MG63 (cell line): ENCODE data around the gene SLC35F3. TPM values are rescaled to one million over a fixed set of nuclear protein-coding genes. Genes with fewer than 3 reads are reported as not detected.
"Not testable (repeated sequence)": the region's sequence is repeated elsewhere in the genome, so short reads cannot be mapped to it uniquely, and the experiment has no call there.

Experiments
- DNase-seq: peaks from one replicate; pipeline ENCODE4 v3.0.0-alpha.2; 2020
- H3K27me3 ChIP-seq: fragments of 250-450 bp; sonication (Bioruptor Pico); 2 replicates; pipeline ENCODE4 v1.5.1; 2020; ENCODE audit warnings: mild to moderate bottlenecking, moderate library complexity
- H3K36me3 ChIP-seq: fragments of 250-450 bp; sonication (Bioruptor Pico); 2 replicates; pipeline ENCODE4 v1.5.1; 2020; ENCODE audit warnings: mild to moderate bottlenecking, moderate library complexity
- H3K4me3 ChIP-seq: fragments of 250-450 bp; sonication (Bioruptor Pico); 2 replicates; pipeline ENCODE4 v1.5.1; 2020; ENCODE audit warnings: mild to moderate bottlenecking, moderate library complexity
- H3K9me3 ChIP-seq: fragments of 250-450 bp; sonication (Bioruptor Pico); 2 replicates; pipeline ENCODE4 v1.5.1; 2020; ENCODE audit warnings: mild to moderate bottlenecking, moderate library complexity
- total RNA-seq: library from RNA; depleted of rRNA; stranded (reverse); fragments of >200 nt; shearing (Covaris generic); gene quantifications from 2 replicates; pipeline ENCODE4 v1.2.3, GENCODE V29; 2014; ENCODE audit warnings: low replicate concordance

Gene SLC35F3
- total RNA-seq, 1 experiment from 2014 or later: 2.5 TPM

DNA sequence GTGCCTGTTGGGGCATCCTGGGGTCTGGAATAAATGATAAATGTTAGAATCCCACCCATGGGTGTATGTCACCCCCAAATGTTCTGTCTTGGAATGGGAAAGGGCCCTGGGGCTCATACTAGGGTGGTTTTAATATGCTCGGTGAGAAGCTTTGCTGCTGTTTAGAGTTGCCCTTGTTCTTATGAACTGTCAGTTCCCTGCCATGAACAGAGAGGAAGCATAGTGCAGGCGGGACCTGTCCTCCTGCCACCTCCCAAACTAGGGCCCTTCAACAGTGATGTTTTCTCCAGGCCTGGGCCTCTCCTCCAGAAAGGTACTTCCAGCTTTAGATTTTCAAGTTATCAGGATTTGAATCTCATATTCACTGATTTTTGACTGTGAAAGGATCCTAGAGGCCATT, 388.1 kb downstream of the SLC35F3 start:
- peaks cover 8% of the 10 kb centered on the region for H3K9me3 ChIP-seq
- no peaks in the 10 kb centered on the region for H3K36me3 ChIP-seq
- DNase-seq: no peak
- H3K27me3 ChIP-seq: no peaks in the 10 kb centered on the region; the same call in none of the 2 replicates
- H3K4me3 ChIP-seq: no peak overlapping the region

DNA sequence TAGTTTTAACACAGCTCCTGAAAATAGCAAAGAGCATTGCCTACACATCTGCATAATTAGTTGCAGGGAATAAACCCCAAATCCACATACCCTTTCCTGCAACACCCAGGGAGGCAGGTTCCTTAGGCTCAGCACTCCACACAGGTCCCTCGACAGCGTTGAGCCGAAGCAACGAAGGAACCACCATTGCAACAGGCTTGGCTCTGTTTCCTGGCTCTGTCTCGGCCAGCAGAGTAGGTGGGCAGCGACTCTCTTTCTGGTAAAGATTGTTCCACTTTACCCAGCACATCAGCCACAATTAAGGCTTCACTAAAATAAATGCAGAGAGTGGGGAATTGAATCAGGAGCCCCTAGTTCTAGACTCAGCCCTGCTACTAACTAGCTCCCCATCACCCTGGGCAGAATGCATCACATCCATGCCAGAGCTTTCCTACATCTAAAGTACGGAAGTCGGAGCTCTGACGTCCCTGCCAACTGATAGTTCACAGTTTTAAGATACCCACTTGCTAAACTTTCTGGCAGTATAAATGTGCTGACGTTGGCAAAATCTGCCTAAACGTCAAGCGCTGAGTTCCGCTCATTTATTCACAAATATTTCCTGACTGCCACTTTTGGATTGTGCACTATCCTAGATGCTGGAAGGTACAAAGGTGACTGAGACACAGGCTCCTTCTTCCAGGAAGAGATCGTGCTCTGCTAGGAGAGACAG, 389.8 kb downstream of the SLC35F3 start:
- no peak overlapping the region for H3K4me3 ChIP-seq
- H3K27me3 ChIP-seq: peaks cover 3% of the 10 kb centered on the region
- no peak for DNase-seq
- H3K9me3 ChIP-seq: peaks cover 8% of the 10 kb centered on the region
- no peaks in the 10 kb centered on the region for H3K36me3 ChIP-seq

DNA sequence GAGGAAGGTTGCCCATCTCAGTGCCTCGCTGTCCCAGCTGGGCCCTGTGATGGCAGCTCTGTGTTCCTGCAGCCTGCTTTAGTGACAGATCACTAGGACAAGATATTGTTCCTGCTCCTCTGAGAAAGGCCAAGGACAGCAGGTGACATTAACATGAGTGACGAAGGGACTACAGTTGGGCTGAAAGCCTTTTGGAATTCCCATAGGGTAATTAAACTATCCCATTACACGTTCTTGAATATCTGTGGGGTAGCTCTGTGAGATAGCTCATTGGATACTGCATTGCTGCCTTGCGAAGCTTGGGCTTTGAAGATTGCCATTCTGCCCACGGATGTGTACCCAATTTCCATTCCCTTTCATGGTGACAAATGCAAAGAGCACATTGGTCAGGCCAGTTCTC, 390.6 kb downstream of the SLC35F3 start:
- H3K27me3 ChIP-seq: peaks cover 3% of the 10 kb centered on the region
- H3K4me3 ChIP-seq: no peak overlapping the region
- H3K9me3 ChIP-seq: peaks cover 3% of the 10 kb centered on the region
- no peaks in the 10 kb centered on the region for H3K36me3 ChIP-seq
- DNase-seq: no peak

DNA sequence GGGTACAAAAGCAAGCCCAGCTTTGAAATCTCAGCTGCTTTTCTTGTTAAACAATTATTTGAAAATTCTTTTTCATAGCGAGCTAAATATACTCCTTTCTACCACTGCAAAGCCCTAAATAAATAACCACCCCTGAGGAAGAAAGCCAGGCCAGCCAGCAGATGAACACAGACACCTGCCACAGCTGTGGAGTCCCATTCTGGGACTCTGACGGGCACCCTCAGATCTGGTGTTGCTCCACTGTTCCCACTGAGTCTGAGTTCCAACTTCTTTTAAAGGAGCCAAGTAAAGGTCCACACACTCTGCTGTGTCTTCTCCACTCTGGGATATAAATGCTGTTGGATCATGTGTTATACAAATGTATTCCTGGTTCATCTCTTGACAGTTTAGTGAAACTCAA, 391.1 kb downstream of the SLC35F3 start:
- Histone ChIP-seq H3K9me3 (no peaks in the 10 kb centered on the region; the same call in 1 of the 2 replicates), H3K4me3 (no peak overlapping the region), H3K36me3 (no peaks in the 10 kb centered on the region), H3K27me3 (peaks cover 3% of the 10 kb centered on the region)
- no peak for DNase-seq

DNA sequence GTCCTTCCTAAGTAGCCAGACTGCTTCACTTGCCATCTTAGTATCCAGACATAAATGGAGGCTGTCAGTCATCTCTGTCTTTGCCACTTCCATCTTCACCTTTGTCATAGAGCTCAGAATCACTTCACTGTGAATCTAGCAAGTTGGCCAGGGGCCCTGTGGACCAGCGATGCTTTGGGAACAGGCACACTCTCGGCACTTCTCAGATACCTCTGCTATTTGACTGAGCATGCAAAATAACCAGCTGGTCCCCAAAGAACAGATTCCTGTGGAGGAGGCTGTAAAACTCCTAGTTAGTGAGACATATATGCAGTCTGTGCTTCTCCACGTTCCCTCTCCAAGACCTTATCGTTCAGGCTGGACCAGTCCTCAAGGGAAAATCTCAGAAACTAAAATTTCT, 392.0 kb downstream of the SLC35F3 start:
- Histone ChIP-seq H3K9me3 (no peaks in the 10 kb centered on the region; the same call in 1 of the 2 replicates), H3K36me3 (no peaks in the 10 kb centered on the region), H3K4me3 (no peak overlapping the region), H3K27me3 (peaks cover 3% of the 10 kb centered on the region)
- no peak for DNase-seq

DNA sequence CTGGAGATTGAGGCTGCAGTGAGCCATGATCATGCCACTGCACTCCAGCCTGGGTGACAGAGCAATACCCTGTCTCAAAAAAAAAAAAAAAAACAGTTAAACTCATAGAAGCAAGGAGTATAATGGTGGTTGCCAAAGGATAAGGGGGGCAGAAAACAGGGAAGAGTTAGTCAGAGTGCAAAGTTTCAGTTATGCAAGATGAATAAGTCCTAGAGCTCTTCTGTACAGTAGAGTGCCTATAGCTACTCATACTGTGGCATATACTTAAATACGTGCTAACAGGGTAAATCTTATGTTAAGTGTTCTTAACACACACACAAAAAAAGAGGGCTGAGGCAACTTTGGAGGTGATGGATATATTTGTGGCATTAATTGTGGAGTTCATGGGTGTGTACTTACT, 393.2 kb downstream of the SLC35F3 start:
- no peak overlapping the region for H3K4me3 ChIP-seq

DNA sequence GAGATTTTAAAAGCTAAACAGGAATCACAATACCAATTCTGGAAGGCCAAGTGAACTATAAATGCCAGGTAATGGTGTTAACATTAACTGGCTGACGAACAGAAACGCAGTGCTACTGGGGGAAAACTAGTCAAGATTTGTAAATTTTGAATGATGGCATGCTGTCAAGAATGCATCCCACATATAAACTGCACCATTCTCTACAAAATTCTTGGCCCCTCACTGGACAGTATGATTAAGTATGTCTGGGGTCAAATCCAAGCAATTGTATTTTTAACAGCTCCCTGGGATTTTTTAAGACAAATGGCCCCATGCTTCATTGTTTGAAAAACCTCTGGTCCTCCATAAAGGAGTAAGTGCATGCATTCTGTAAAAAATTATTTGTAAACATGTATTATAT, 395.6 kb downstream of the SLC35F3 start:
- Histone ChIP-seq H3K27me3 (peaks cover 3% of the 10 kb centered on the region), H3K4me3 (no peak overlapping the region), H3K9me3 (peaks cover 3% of the 10 kb centered on the region; the same call in 1 of the 2 replicates), H3K36me3 (no peaks in the 10 kb centered on the region)
- no peak for DNase-seq

More for the DNA sequence above, 393.2 kb downstream of the SLC35F3 start:
- no peaks in the 10 kb centered on the region for H3K9me3 ChIP-seq
- peaks cover 3% of the 10 kb centered on the region for H3K27me3 ChIP-seq
- no peaks in the 10 kb centered on the region for H3K36me3 ChIP-seq
- DNase-seq: no peak

DNA sequence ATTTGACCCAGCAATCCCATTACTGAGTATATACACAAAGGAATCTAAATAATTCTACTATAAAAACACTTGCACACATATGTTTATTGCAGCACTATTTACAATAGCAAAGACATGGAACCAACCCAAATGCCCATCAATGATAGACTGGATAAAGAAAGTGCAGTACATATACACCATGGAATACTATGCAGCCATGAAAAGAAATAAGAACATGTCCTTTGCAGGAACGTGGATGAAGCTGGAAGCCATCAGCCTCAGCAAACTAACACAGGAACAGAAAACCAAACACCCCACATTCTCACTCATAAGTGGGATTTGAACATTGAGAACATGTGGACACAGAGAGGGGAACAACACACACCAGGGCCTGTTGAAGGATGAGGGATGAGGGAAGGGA, 397.2 kb downstream of the SLC35F3 start:
- not testable (repeated sequence) for H3K36me3 ChIP-seq, H3K27me3 ChIP-seq, H3K4me3 ChIP-seq, H3K9me3 ChIP-seq, DNase-seq

DNA sequence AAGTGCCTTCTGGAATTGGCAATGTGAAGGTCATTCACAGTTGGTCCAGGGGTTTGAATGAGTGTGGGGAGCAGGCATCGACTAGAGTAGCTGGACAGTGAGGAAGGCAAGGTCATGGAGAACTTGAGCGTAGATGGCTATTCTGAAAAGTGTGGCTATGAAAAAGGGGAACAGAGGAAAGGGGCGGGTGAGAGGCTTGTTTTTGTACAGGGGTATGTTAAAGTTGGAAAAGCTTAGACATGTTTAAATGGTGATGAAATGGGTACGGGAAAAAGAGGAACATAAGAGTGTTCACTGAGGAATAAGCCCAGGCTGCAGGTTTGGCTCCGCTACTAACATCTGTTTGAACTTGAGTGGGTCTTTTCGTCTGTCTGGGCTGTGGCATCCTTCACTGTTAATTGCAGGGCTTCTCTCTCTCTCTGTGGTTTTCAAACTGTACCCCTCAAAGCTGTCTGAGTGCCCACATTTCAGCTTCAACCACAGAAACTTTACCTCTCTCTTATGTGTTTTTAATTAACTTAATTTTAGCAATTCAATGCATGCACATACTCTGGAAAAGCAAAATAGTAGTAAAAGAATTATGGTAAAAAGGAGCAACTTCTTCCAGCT, 398.0 kb downstream of the SLC35F3 start:
- no peak for DNase-seq
- H3K27me3 ChIP-seq: peaks cover 3% of the 10 kb centered on the region
- H3K9me3 ChIP-seq: peaks cover 3% of the 10 kb centered on the region; the same call in 1 of the 2 replicates
- H3K36me3 ChIP-seq: no peaks in the 10 kb centered on the region
- H3K4me3 ChIP-seq: no peak overlapping the region

DNA sequence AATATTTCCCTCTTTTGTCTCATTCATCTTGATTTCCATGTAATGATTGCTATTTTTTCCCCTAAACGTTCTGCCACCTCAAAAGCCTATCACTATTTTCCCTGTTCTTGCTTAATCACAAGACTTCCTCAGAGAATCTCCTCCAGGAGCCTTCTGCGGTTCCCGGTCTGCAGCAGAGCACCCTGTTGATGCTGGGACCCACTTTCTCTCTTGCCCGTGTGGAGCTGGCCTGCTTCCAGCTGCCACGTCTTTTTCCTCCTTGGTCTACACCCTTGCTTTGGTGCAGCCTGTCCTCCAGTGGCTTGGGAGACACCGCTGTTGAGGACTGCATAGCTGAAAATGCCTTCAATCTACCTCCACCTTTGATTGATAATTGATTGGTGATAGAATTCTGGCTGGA, 398.8 kb downstream of the SLC35F3 start:
- Histone ChIP-seq H3K9me3 (peaks cover 3% of the 10 kb centered on the region; the same call in 1 of the 2 replicates), H3K36me3 (no peaks in the 10 kb centered on the region), H3K27me3 (no peaks in the 10 kb centered on the region; the same call in 1 of the 2 replicates), H3K4me3 (no peak overlapping the region)
- no peak for DNase-seq

DNA sequence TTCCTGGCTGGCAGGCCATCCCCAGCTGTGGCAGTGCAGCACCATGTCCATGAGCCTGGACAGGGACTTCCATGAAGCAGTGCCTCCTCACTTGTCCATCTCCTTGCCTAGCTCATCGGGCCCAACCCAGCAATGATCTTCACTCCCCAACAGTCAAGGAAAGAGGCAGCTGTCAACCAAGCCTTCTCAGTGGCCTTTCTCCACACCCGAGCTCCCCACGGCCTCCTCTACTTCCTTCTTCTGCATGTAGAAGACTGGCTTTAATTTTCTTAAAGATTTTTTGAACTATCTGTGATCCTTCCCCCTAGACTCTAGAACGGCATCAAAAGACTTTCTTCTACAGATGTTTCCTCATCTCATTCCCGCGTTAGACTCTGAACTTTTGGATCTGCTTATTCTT, 403.2 kb downstream of the SLC35F3 start:
- Histone ChIP-seq H3K4me3 (no peak overlapping the region), H3K27me3 (no peaks in the 10 kb centered on the region; the same call in 1 of the 2 replicates), H3K36me3 (no peaks in the 10 kb centered on the region), H3K9me3 (peaks cover 3% of the 10 kb centered on the region; the same call in 1 of the 2 replicates)
- no peak for DNase-seq

DNA sequence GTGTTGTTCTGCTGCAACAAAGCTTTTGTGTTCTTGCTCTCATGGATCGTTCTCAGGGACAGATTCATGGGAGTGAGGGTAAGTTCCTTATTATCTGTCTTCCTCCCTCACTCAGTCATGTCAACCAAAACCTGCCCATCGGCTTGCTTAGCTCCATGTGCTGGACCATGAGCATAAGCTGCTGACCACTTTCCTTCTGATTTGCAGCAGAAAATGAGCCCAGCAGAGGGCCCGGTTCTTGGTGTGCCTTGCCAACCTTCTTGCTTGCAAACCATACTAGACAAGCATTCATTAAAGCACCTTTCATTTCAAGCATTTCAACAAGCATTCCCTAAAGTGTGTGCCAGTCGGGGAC, 404.7 kb downstream of the SLC35F3 start:
- peaks cover 3% of the 10 kb centered on the region; the same call in 1 of the 2 replicates for H3K9me3 ChIP-seq
- H3K27me3 ChIP-seq: no peaks in the 10 kb centered on the region; the same call in 1 of the 2 replicates
- DNase-seq: no peak
- no peak overlapping the region for H3K4me3 ChIP-seq
- no peaks in the 10 kb centered on the region for H3K36me3 ChIP-seq

DNA sequence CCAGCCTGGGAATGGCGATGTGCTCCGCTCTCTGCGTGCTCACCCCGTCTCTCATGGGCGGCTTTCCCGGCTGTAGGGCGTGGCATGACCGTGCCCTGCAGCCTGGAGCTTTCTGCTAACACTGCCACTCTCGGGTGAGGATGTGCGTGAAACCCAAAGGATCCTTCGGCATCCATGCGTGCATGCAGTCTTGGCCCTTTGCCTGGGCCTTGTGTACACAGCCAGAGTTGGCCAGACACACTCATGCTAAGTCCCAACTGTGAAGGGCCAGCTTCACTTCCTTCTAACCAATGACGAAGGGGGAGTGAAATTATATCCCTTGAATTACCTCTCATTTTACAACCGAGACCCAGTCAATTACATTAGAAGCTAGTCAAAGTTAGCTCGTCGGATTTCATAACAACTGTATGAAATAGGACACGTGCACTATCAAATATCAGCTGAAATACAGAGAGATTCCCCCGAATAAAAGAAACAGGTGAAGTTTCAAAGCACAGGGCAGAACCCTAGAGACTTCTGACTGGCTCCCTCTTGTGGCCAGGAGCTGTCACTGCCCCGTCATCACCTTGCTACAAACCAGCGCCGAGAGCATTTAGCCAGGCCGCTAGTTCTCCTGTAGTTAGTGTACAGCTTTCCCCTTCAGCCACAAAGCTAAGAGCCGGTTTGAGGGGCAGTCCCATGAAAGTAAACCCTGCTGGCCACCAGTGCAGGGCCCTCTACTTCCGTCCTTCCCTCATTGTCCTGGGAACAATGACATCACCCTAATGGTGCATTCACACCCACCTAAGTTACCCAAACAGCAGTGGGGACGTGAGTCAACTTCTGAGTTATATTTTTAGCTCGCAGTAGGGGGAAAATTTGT, 405.4 kb downstream of the SLC35F3 start:
- DNase-seq: peak; percentile 75
- H3K9me3 ChIP-seq: peaks cover under 1% of the 10 kb centered on the region; the same call in 1 of the 2 replicates
- no peaks in the 10 kb centered on the region for H3K36me3 ChIP-seq
- no peaks in the 10 kb centered on the region for H3K27me3 ChIP-seq
- H3K4me3 ChIP-seq: no peak overlapping the region

DNA sequence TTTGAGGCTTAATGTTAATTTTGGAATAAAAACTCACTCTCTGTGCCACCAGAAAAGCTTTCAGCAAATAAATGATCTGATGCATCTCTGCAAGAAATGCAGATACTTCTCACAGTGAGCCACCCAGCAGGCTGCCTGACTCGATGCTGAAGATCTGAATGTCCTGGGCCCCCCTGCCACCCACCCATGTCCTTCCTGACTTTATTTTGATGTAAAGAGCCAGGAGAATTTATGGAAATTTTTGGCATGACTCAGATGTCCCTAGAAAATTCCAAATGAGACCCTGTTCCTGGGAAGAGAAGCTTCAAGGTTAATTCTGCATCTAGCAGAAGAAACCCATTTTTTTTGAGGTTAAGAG, 406.0 kb downstream of the SLC35F3 start:
- Histone ChIP-seq H3K4me3 (no peak overlapping the region), H3K36me3 (no peaks in the 10 kb centered on the region), H3K9me3 (no peaks in the 10 kb centered on the region), H3K27me3 (no peaks in the 10 kb centered on the region)
- DNase-seq: no peak

DNA sequence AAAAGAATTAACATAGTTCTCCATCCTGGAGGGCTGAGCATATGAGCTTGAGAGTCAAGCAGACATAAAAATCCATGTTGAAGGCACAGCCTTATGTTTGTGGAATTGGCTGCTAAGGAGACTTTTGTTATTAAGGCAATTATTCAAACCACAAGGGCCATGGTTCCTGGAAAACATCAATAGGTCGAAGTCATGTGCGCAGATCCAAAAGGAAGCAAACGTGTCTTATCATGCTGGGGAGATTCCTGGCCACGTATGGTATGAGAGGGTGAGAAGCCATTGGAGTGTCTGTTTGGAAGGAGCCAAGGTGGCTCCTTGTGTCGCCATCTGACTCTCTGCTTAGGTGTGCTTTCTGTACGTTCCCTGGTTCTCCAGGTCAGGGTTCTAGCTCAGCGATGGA, 406.9 kb downstream of the SLC35F3 start:
- Histone ChIP-seq H3K9me3 (no peaks in the 10 kb centered on the region), H3K27me3 (no peaks in the 10 kb centered on the region), H3K4me3 (no peak overlapping the region), H3K36me3 (no peaks in the 10 kb centered on the region)
- DNase-seq: no peak

DNA sequence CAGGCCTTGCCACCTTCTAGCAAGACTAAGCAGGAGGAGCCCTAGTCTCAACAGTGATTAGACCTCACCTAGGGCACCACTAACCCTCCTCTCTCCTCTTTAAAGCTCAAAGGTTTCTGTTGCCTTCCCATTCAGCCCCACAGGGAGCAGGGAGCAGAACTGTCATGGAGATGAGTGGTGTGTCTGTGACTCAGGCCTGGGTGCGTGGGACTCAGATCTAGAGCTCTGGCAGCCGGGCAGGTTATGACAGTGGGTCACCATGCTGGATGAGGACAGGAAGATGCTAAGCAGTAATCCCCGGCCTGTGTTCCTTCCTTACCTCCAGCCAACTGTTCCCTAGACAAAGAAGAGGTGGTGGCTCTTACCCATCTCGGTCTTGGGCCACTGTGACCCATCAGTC, 408.7 kb downstream of the SLC35F3 start:
- H3K36me3 ChIP-seq: no peaks in the 10 kb centered on the region
- H3K4me3 ChIP-seq: no peak overlapping the region
- DNase-seq: no peak
- no peaks in the 10 kb centered on the region for H3K9me3 ChIP-seq
- no peaks in the 10 kb centered on the region for H3K27me3 ChIP-seq

DNA sequence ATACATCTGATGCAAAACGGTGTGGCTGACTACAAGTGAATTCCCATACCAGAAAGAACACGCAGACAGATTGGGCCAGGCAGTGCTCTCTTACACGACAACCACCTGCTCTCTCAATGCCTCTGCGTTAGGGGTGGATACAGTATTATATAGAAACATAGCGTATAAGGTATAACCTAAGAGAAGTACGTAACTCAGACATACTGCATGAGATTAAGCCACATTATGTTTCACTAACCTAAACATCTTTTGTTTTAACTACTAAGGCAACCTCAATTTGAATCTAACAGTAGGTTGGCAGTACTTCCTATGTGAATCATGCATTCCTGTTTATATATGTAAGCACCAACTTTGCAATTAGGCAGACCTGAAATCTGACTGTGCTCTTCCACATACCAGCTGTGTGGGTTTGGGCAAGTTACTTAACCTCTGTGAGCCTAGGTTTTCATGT, 410.6 kb downstream of the SLC35F3 start:
- DNase-seq: peak; percentile 61
- Histone ChIP-seq H3K4me3 (no peak overlapping the region), H3K36me3 (no peaks in the 10 kb centered on the region), H3K27me3 (no peaks in the 10 kb centered on the region; the same call in 1 of the 2 replicates), H3K9me3 (no peaks in the 10 kb centered on the region)
